Hepatocyte (in vitro differentiated cells): ENCODE measurements around the gene ZNF48. TPM values are rescaled to one million over a fixed set of nuclear protein-coding genes. Genes with fewer than 3 reads are reported as not detected.

Experiments used
- DNase-seq: peaks from one replicate; pipeline ENCODE4 v3.0.0-alpha.2; 2016; ENCODE audit warnings: low spot score
- H2AFZ ChIP-seq: fragments of 200-600 bp; sonication (generic); 2 replicates; pipeline ENCODE4 v1.6.0; 2016; ENCODE audit warnings: antibody characterized with exemption, mild to moderate bottlenecking
- H3K27ac ChIP-seq: fragments of 200-600 bp; sonication (generic); 2 replicates; pipeline ENCODE4 v1.5.1; 2016; ENCODE audit warnings: mild to moderate bottlenecking
- H3K27me3 ChIP-seq: fragments of 200-600 bp; sonication (generic); 2 replicates; pipeline ENCODE4 v1.6.1; 2016
- H3K36me3 ChIP-seq: fragments of 200-600 bp; sonication (generic); replicated peaks from 2 replicates; pipeline ENCODE4 v1.5.1; 2016; ENCODE audit warnings: low read depth; ENCODE audit not compliant: insufficient read depth
- H3K4me1 ChIP-seq: fragments of 200-600 bp; sonication (generic); 2 replicates; pipeline ENCODE4 v1.5.1; 2016; ENCODE audit warnings: mild to moderate bottlenecking, moderate library complexity; ENCODE audit not compliant: insufficient read depth
- H3K4me2 ChIP-seq: fragments of 200-600 bp; sonication (generic); 2 replicates; pipeline ENCODE4 v1.6.0; 2016
- H3K4me3 ChIP-seq: fragments of 200-600 bp; sonication (generic); 2 replicates; pipeline ENCODE4 v1.5.1; 2016; ENCODE audit warnings: mild to moderate bottlenecking
- H3K79me2 ChIP-seq: fragments of 200-600 bp; sonication (generic); 2 replicates; pipeline ENCODE4 v1.6.0; 2017; ENCODE audit warnings: mild to moderate bottlenecking
- H3K9me2 ChIP-seq: fragments of 200-600 bp; sonication (generic); replicated peaks from 2 replicates; pipeline ENCODE4 v1.6.0; 2017; ENCODE audit warnings: mild to moderate bottlenecking; ENCODE audit not compliant: insufficient read depth
- H3K9me3 ChIP-seq: fragments of 200-600 bp; sonication (generic); 2 replicates; pipeline ENCODE4 v1.5.1; 2016; ENCODE audit warnings: low read depth, mild to moderate bottlenecking
- H4K20me1 ChIP-seq: fragments of 200-600 bp; sonication (generic); 2 replicates; pipeline ENCODE4 v1.6.0; 2016; ENCODE audit warnings: mild to moderate bottlenecking; ENCODE audit not compliant: insufficient read depth, poor library complexity, severe bottlenecking
- CTCF ChIP-seq: fragments of 200-600 bp; sonication (generic); IDR thresholded peaks from 2 replicates; pipeline ENCODE4 v1.5.1; 2016; ENCODE audit warnings: antibody characterized with exemption, mild to moderate bottlenecking; ENCODE audit not compliant: poor library complexity
- EZH2 ChIP-seq: fragments of 200-600 bp; sonication (generic); IDR thresholded peaks from 2 replicates; pipeline ENCODE4 v1.6.1; 2016; ENCODE audit warnings: antibody characterized with exemption, mild to moderate bottlenecking, borderline replicate concordance
- EZH2phosphoT487 ChIP-seq: fragments of 200-600 bp; sonication (generic); IDR thresholded peaks from one replicate; pipeline ENCODE4 v1.6.1; 2018; ENCODE audit warnings: antibody characterized with exemption, mild to moderate bottlenecking, low read depth, moderate library complexity; ENCODE audit not compliant: unreplicated experiment, severe bottlenecking
- WGBS: methylation state at CpG from one replicate; pipeline ENCODE4 v1.1.6; 2016; ENCODE audit warnings: low lambda C conversion rate; ENCODE audit errors: missing lambda C conversion rate; 5-methylcytosine and 5-hydroxymethylcytosine counted together
- polyA plus RNA-seq: library from polyadenylated mRNA; unstranded; fragments of >200 nt; fragmentation: Nextera tagmentation; extraction: Ambion mirVana; gene quantifications from 2 replicates; pipeline ENCODE4 v1.2.1, GENCODE V29; 2016
- total RNA-seq: library from RNA; depleted of rRNA; stranded (reverse); fragments of >200 nt; gene quantifications from 2 replicates; pipeline ENCODE4 v1.2.3, GENCODE V29; 2014

ZNF48 gene
- total and polyA plus RNA-seq, 2 experiments from 2014 or later = 6.1 to 7.7 TPM

DNA sequence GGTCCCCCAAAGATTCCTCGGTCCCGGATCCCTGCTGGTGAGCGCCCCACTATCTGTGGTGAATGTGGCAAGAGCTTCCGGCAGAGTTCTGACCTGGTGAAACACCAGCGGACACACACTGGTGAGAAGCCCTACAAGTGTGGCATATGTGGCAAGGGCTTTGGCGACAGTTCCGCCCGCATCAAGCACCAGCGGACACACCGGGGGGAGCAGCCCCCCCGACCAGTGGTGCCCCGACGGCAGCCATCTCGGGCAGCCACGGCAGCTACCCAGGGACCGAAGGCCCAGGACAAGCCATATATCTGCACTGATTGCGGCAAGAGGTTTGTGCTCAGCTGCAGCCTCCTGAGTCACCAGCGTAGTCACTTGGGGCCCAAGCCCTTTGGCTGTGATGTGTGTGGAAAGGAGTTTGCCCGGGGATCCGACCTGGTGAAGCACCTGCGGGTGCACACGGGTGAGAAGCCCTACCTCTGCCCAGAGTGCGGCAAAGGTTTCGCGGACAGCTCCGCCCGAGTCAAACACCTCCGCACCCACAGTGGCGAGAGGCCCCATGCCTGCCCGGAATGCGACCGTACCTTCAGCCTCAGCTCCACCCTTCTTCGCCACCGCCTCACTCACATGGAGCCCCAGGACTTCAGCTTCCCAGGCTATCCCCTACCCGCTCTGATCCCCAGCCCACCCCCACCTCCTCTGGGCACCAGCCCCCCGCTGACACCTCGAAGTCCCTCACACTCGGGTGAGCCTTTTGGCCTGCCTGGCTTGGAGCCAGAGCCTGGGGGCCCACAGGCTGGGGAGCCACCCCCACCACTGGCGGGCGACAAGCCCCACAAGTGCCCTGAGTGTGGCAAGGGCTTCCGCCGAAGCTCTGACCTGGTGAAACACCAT is 2.8 kb downstream of the ZNF48 start:
- H2AFZ ChIP-seq = no peak overlapping the region
- peaks cover 10% of the 10 kb centered on the region for H3K4me1 ChIP-seq
- H3K4me3 ChIP-seq = no peak overlapping the region
- no peak for TF ChIP-seq EZH2
- H3K36me3 ChIP-seq = no peaks in the 10 kb centered on the region
- 95% methylated on average over 37 of the region's 42 CpGs for WGBS
- no peaks in the 10 kb centered on the region for H4K20me1 ChIP-seq
- no peak overlapping the region for H3K27ac ChIP-seq
- no peak overlapping the region for H3K4me2 ChIP-seq
- H3K9me2 ChIP-seq = no peaks in the 10 kb centered on the region
- no peaks in the 10 kb centered on the region for H3K9me3 ChIP-seq
- no peak for DNase-seq
- H3K27me3 ChIP-seq = no peaks in the 10 kb centered on the region
- H3K79me2 ChIP-seq = peaks cover 24% of the 10 kb centered on the region

DNA sequence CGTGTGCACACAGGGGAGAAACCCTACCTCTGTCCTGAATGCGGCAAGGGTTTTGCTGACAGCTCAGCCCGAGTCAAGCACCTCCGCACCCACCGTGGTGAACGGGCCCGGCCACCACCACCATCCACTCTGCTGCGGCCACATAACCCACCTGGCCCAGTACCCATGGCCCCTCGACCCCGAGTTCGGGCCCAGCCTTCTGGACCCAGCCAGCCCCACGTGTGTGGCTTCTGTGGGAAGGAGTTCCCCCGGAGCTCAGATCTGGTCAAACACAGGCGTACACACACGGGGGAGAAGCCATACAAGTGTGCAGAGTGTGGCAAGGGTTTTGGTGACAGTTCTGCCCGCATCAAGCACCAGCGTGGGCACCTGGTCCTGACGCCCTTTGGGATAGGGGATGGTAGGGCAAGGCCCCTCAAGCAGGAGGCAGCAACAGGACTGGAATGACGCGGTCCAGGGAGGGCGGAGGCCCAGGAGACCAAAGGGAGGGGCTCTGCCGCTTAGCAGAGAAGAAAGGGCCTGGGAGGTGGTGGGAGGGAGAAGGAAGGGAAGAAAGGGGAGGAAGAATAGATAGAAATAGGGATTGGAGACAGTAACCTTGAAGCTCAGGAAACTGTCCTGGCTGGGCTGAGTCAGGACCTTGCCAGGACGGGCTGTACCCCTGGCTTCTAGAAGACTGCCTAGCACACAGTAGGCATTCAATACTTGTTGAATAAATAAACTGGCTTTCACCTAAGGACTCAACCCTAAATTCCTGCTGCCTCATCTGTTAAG is 3.6 kb downstream of the ZNF48 start:
- Histone ChIP-seq H3K27ac (peak overlapping the region; percentile 87), H3K79me2 (peaks cover 19% of the 10 kb centered on the region), H3K9me3 (no peaks in the 10 kb centered on the region), H2AFZ (no peak overlapping the region), H3K27me3 (no peaks in the 10 kb centered on the region), H3K36me3 (no peaks in the 10 kb centered on the region), H3K9me2 (no peaks in the 10 kb centered on the region), H4K20me1 (no peaks in the 10 kb centered on the region), H3K4me3 (no peak overlapping the region), H3K4me1 (peaks cover 8% of the 10 kb centered on the region), H3K4me2 (no peak overlapping the region)
- WGBS = 92% methylated on average over 21 of the region's 23 CpGs
- DNase-seq = no peak
- TF ChIP-seq EZH2phosphoT487 (no peak), CTCF (no peak), EZH2 (no peak)

GRCh38 chr16:30399435-30400186 is 4.4 kb downstream of the ZNF48 start:
- Histone ChIP-seq H3K79me2 (peaks cover 19% of the 10 kb centered on the region), H3K27me3 (no peaks in the 10 kb centered on the region), H3K27ac (peak overlapping the region; percentile 87), H3K9me3 (no peaks in the 10 kb centered on the region), H3K4me1 (no peaks in the 10 kb centered on the region), H3K4me3 (peak overlapping the region; percentile 39), H3K9me2 (no peaks in the 10 kb centered on the region), H4K20me1 (no peaks in the 10 kb centered on the region), H3K36me3 (no peaks in the 10 kb centered on the region), H2AFZ (peak overlapping the region; percentile 66), H3K4me2 (peak overlapping the region; percentile 94)
- WGBS = 13% methylated on average over 12 of the region's 12 CpGs
- no peak for DNase-seq
- TF ChIP-seq EZH2 = no peak
- TF ChIP-seq CTCF = no peak
- no peak for TF ChIP-seq EZH2phosphoT487
